IPS DF 19.7 (cell line): ENCODE data around the gene ATG3.
"Not testable (repeated sequence)": the region's sequence is repeated elsewhere in the genome, so short reads cannot be mapped to it uniquely, and the experiment has no call there.

Experiments
- DNase-seq: peaks from one replicate; pipeline ENCODE4 v3.0.0-alpha.2; 2013; ENCODE audit warnings: low read depth, low spot score

ATG3 gene

GRCh38 chr3:112498914-112499711, 62.6 kb downstream of the ATG3 start, which contains the start of gene BTLA:
Gene BTLA, minus strand, starts transcription at chr3:112499472. Its CDS starts 114 bp downstream, at chr3:112499358.
- no peak for DNase-seq

GRCh38 chr3:112497897-112498548, 63.7 kb downstream of the ATG3 start:
- DNase-seq = no peak

- no peak for DNase-seq
Measured at GRCh38 chr3:112496366-112497067, 65.2 kb downstream of the ATG3 start.

- DNase-seq = not testable (repeated sequence)
Measured at GRCh38 chr3:112494448-112494767, 67.4 kb downstream of the ATG3 start.

- DNase-seq = no peak
Measured at GRCh38 chr3:112492124-112492523, 69.6 kb downstream of the ATG3 start.

- no peak for DNase-seq
Measured at GRCh38 chr3:112491373-112491772, 70.4 kb downstream of the ATG3 start.

- no peak for DNase-seq
Measured at GRCh38 chr3:112489674-112490479, 71.9 kb downstream of the ATG3 start.

- no peak for DNase-seq
Measured at GRCh38 chr3:112486811-112487505, 74.8 kb downstream of the ATG3 start.

GRCh38 chr3:112484352-112484751, 77.4 kb downstream of the ATG3 start:
- DNase-seq = no peak

GRCh38 chr3:112482675-112483074, 79.1 kb downstream of the ATG3 start:
- DNase-seq = no peak
